ENCODE measurements around the gene SLC12A8. TPM values are rescaled to one million over a fixed set of nuclear protein-coding genes. Genes with fewer than 3 reads are reported as not detected.

SLC12A8 gene
- total RNA-seq, 1 experiment from 2014 or later, result 13.0 TPM

DNA sequence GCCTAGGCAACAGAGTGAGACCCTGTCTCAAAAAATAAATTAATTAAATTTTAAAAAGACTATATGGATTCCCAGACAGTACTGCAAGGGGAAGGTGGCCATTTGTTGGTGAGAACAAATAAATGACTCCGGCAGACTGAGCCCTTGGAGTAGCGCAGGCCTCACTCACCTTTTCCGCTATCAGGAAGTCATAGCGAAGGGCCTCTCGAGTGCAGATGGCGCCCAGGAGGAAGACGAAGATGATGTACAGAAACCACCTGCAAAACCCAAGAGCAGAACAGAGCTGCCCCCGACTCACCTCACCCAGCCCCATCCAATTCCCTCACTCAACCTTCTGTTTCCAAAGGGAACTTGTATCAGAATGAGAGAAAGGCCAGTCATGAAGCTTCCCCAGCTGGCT is 93.9 kb downstream of the SLC12A8 start:
- ChIA-PET CTCF (no interaction called here), POLR2A (no interaction called here)
- BruUV-seq (replicated peaks), result no TSS peak
- no peak overlapping the region for H3K4me3 Mint-ChIP-seq (ENCODE audit: unreplicated experiment)
- no peaks in the 10 kb centered on the region for H3K9me3 Mint-ChIP-seq (ENCODE audit: unreplicated experiment)
- no peak overlapping the region for H3K27ac Mint-ChIP-seq (ENCODE audit: low read depth, unreplicated experiment)
- H3K27me3 Mint-ChIP-seq (ENCODE audit: insufficient read depth, unreplicated experiment), result no peaks in the 10 kb centered on the region
- H3K4me1 Mint-ChIP-seq (ENCODE audit: insufficient read depth, unreplicated experiment), result peaks cover 14% of the 10 kb centered on the region
- intact Hi-C loops (cut with micrococcal nuclease), result no loop called here
- no peak for DNase-seq (ENCODE audit: unreplicated experiment)
- TF ChIP-seq, protein P1, sequence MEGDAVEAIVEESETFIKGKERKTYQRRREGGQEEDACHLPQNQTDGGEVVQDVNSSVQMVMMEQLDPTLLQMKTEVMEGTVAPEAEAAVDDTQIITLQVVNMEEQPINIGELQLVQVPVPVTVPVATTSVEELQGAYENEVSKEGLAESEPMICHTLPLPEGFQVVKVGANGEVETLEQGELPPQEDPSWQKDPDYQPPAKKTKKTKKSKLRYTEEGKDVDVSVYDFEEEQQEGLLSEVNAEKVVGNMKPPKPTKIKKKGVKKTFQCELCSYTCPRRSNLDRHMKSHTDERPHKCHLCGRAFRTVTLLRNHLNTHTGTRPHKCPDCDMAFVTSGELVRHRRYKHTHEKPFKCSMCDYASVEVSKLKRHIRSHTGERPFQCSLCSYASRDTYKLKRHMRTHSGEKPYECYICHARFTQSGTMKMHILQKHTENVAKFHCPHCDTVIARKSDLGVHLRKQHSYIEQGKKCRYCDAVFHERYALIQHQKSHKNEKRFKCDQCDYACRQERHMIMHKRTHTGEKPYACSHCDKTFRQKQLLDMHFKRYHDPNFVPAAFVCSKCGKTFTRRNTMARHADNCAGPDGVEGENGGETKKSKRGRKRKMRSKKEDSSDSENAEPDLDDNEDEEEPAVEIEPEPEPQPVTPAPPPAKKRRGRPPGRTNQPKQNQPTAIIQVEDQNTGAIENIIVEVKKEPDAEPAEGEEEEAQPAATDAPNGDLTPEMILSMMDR (IDR thresholded peaks at IDR 0.05; ENCODE audit: unreplicated experiment), result no peak
- no peaks in the 10 kb centered on the region for H3K36me3 Mint-ChIP-seq (ENCODE audit: insufficient read depth, unreplicated experiment)

DNA sequence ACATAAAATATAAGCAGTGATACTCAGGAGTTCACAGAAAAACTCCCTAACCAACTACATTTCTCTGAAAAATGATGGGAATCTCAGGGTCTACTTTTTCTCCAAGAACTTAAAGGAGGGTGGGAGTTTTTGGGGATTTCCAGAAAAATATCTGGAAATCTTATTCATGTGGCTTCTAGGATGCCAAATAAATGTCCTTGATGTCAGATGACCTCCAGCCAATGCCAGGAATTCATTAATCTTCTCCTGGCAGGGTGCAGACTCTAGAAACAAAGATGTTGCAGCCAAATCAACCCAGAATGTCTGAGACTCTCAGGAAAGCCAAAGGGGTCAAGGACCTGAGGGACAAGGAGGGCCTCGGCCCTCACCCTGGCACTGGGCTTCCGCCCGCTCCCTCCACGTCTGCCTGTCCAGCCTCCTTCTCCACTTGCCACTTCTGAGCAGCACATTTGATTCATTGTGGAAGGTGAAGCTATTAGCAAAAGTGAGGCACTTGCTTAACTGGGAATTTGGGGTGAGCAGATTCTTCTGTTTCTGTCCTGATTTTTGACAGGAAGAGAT is 94.8 kb downstream of the SLC12A8 start:
- no peaks in the 10 kb centered on the region for H3K9me3 Mint-ChIP-seq (ENCODE audit: unreplicated experiment)
- H3K27me3 Mint-ChIP-seq (ENCODE audit: insufficient read depth, unreplicated experiment), result no peaks in the 10 kb centered on the region
- H3K4me3 Mint-ChIP-seq (ENCODE audit: unreplicated experiment), result no peak overlapping the region
- ChIA-PET POLR2A (interaction anchor here (1.2 to 3.1 kb wide), 4 partner anchors 8 to 61 kb away, joined by 4 to 17 read pairs (median 8); no protein-coding TSS in a partner anchor), CTCF (interaction anchor here (0.6 to 1.0 kb wide), 2 partner anchors 122 to 353 kb away, joined by 3 read pairs; no protein-coding TSS in a partner anchor)
- no peak for DNase-seq (ENCODE audit: unreplicated experiment)
- peaks cover 20% of the 10 kb centered on the region for H3K4me1 Mint-ChIP-seq (ENCODE audit: insufficient read depth, unreplicated experiment)
- no peak overlapping the region for H3K27ac Mint-ChIP-seq (ENCODE audit: low read depth, unreplicated experiment)
- intact Hi-C loops (cut with micrococcal nuclease), result no loop called here
- TF ChIP-seq, protein P1 (IDR thresholded peaks at IDR 0.05; ENCODE audit: unreplicated experiment), result no peak
- H3K36me3 Mint-ChIP-seq (ENCODE audit: insufficient read depth, unreplicated experiment), result no peaks in the 10 kb centered on the region
- BruUV-seq (replicated peaks), result no TSS peak

DNA sequence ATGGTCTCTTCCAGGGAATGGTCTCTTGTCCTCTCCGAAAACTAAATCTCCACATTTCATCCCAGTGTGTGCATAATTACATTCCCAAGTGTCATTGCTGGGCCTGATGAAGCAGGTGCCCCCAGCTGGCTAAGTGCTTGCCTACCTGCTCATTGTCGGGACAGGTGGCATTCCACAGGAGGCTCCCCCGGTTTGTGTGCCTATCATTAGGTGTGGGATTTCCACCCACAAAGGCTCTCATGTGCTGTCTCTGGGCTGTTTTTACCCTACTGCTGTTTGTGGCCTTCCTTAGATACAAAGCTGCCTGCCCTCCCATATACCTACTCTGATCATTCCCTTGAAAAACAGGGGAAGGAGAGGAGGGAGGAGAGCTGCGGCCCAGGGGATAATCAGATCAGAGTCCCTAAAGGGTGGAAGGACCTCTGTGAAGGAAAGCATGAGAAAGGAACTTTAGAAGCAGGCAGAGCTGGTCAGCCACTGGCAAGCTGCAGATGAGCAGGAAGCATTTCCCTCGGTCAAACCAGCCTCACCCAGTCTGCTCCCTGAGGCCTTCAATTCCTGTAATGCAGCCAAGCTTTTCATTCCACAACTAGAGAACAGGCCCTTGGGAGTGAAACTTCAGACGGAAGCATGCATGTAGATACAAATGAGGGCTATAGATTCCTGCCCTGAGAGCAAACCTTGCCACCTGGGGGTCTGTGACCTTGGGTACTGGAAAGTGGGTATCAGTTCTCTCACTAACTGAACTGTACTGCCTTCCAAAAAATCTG is 96.1 kb downstream of the SLC12A8 start:
- POLR2A ChIA-PET, result interaction anchor here (0.6 to 3.1 kb wide), 10 partner anchors 9 to 553 kb away, joined by 3 to 17 read pairs (median 4); no protein-coding TSS in a partner anchor
- DNase-seq (ENCODE audit: unreplicated experiment), result peak; percentile 87
- H3K27me3 Mint-ChIP-seq (ENCODE audit: insufficient read depth, unreplicated experiment), result no peaks in the 10 kb centered on the region
- intact Hi-C loops (cut with micrococcal nuclease), result no loop called here
- H3K9me3 Mint-ChIP-seq (ENCODE audit: unreplicated experiment), result no peaks in the 10 kb centered on the region
- BruUV-seq (replicated peaks), result no TSS peak
- TF ChIP-seq, protein P1 (IDR thresholded peaks at IDR 0.05; ENCODE audit: unreplicated experiment), result no peak
- H3K36me3 Mint-ChIP-seq (ENCODE audit: insufficient read depth, unreplicated experiment), result no peaks in the 10 kb centered on the region
- H3K4me3 Mint-ChIP-seq (ENCODE audit: unreplicated experiment), result no peak overlapping the region
- CTCF ChIA-PET, result interaction anchor here (1.0 to 1.4 kb wide), 4 partner anchors 9 to 121 kb away, joined by 3 to 5 read pairs (median 3); no protein-coding TSS in a partner anchor
- H3K4me1 Mint-ChIP-seq (ENCODE audit: insufficient read depth, unreplicated experiment), result peaks cover 26% of the 10 kb centered on the region
- H3K27ac Mint-ChIP-seq (ENCODE audit: low read depth, unreplicated experiment), result peak overlapping the region; percentile 87

DNA sequence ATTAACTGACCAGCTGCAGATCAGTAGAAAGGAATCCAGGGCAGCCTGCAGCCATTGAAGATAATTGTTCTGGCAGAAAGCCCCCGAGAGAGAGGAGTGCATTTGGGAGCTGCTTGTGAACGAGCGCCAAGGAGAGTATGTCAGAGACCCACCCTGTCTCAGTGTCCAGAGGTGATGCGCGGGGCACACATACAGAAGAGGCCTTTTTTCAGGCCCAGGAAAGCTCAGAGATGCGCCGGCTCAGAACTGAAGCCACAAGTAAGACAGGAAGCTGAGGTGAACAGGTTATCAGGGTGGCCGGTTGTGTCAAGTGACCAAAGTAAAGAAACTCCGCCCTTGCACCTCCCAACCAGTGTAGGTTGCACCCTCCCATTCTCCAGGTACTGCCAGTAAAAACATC is 96.9 kb downstream of the SLC12A8 start:
- H3K27ac Mint-ChIP-seq (ENCODE audit: low read depth, unreplicated experiment), result peak overlapping the region; percentile 87

More for the DNA sequence above, 96.9 kb downstream of the SLC12A8 start:
- Mint-ChIP-seq H3K36me3 (ENCODE audit: insufficient read depth, unreplicated experiment) (no peaks in the 10 kb centered on the region), H3K4me1 (ENCODE audit: insufficient read depth, unreplicated experiment) (peaks cover 31% of the 10 kb centered on the region), H3K9me3 (ENCODE audit: unreplicated experiment) (no peaks in the 10 kb centered on the region), H3K27me3 (ENCODE audit: insufficient read depth, unreplicated experiment) (no peaks in the 10 kb centered on the region), H3K4me3 (ENCODE audit: unreplicated experiment) (no peak overlapping the region)
- ChIA-PET CTCF (interaction anchor here (0.6 to 1.4 kb wide), 4 partner anchors 8 to 58 kb away, joined by 3 to 5 read pairs (median 3); no protein-coding TSS in a partner anchor), POLR2A (interaction anchor here (0.7 to 3.1 kb wide), 4 partner anchors 8 to 326 kb away, joined by 4 to 17 read pairs (median 7); no protein-coding TSS in a partner anchor)
- TF ChIP-seq, protein P1 (IDR thresholded peaks at IDR 0.05; ENCODE audit: unreplicated experiment), result no peak
- BruUV-seq (replicated peaks), result no TSS peak
- intact Hi-C loops (cut with micrococcal nuclease), result no loop called here
- DNase-seq (ENCODE audit: unreplicated experiment), result no peak
